Mammary epithelial cell (primary cell): ENCODE results near the gene STK39.

ENCODE experiments used
- EZH2 ChIP-seq: IDR thresholded peaks from 2 replicates; pipeline ENCODE4 v1.6.1; 2012; ENCODE audit warnings: low read length, inconsistent platforms, borderline replicate concordance
- TF ChIP-seq, protein P1 (sequence below), 2 donors: IDR thresholded peaks in 1 of 2; conservative IDR thresholded peaks in 1 of 2; 2 replicates each; pipeline ENCODE4 v1.5.1; 2011 to 2012; ENCODE audit warnings: inconsistent platforms in 2 of 2, low read length in 2 of 2, mild to moderate bottlenecking in 2 of 2, control low read depth in 1 of 2, low read depth in 1 of 2; ENCODE audit not compliant: insufficient read depth in 1 of 2; ENCODE audit errors: extremely low read depth in 1 of 2

DNA sequence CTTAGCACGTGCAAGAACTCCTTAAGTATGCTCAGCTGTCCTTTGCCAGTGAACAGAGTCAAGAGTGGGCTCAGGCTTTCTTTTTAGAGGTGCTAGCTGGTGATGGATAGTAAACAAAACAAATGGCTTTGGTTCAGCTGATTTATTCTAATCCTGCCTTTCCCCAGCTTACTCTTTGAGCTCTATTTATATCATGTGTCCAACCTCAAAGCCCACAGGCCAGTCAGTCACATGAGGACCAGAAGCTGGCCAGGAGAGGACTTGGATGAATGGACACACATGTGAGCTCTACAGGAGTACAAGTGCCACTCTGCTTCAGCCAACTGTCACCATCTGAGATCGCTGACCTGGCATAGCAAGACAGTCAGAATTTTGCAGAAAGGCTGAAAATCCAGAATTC is 59.4 kb downstream of the STK39 start:
- TF ChIP-seq, protein P1, sequence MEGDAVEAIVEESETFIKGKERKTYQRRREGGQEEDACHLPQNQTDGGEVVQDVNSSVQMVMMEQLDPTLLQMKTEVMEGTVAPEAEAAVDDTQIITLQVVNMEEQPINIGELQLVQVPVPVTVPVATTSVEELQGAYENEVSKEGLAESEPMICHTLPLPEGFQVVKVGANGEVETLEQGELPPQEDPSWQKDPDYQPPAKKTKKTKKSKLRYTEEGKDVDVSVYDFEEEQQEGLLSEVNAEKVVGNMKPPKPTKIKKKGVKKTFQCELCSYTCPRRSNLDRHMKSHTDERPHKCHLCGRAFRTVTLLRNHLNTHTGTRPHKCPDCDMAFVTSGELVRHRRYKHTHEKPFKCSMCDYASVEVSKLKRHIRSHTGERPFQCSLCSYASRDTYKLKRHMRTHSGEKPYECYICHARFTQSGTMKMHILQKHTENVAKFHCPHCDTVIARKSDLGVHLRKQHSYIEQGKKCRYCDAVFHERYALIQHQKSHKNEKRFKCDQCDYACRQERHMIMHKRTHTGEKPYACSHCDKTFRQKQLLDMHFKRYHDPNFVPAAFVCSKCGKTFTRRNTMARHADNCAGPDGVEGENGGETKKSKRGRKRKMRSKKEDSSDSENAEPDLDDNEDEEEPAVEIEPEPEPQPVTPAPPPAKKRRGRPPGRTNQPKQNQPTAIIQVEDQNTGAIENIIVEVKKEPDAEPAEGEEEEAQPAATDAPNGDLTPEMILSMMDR (conservative IDR thresholded peaks at IDR 0.05 in 1 of 2, IDR thresholded peaks at IDR 0.05 in 1 of 2; ENCODE audit: extremely low read depth in 1 of 2, insufficient read depth in 1 of 2, low read depth in 1 of 2, low read length in 2 of 2) = no peak
- no peak for TF ChIP-seq EZH2
